HepG2 (cell line): ENCODE measurements around the gene CD80.

Source experiments
- ASH2L ChIP-seq: fragments of 300-600, 200-600 bp; sonication (generic); IDR thresholded peaks from 2 replicates; pipeline ENCODE4 v1.7.0; 2017; ENCODE audit warnings: low read depth, mild to moderate bottlenecking, moderate library complexity, mixed read lengths, low read length; ENCODE audit not compliant: insufficient read length
- CEBPB ChIP-seq: IDR thresholded peaks from 2 replicates; pipeline ENCODE4 v1.6.1; 2011; ENCODE audit warnings: low read depth, low read length, improper control_type of control experiment, borderline replicate concordance
- EZH2 ChIP-seq: conservative IDR thresholded peaks from 2 replicates; pipeline ENCODE4 v1.6.1; 2012; ENCODE audit warnings: mild to moderate bottlenecking, low read depth, low read length, moderate library complexity
- HDAC1 ChIP-seq: sonication (generic); formaldehyde crosslinking; IDR thresholded peaks from 2 replicates; pipeline ENCODE4 v1.5.1; 2020; ENCODE audit warnings: mild to moderate bottlenecking, missing genetic modification reagents
- LBX2 ChIP-seq: sonication (generic); formaldehyde crosslinking; IDR thresholded peaks from 2 replicates; pipeline ENCODE4 v1.5.0; 2020; ENCODE audit warnings: missing genetic modification reagents, mild to moderate bottlenecking, borderline replicate concordance
- NR2C2 ChIP-seq: sonication (generic); formaldehyde crosslinking; IDR thresholded peaks from 2 replicates; pipeline ENCODE4 v1.4.0; 2020; ENCODE audit warnings: missing genetic modification reagents, mild to moderate bottlenecking, moderate library complexity, borderline replicate concordance
- ZNF7 ChIP-seq: IDR thresholded peaks from 2 replicates; pipeline ENCODE4 v1.6.1; 2016; ENCODE audit warnings: missing biosample characterization, missing genetic modification reagents

GRCh38 chr3:119579366-119580066, 20.1 kb upstream of the CD80 start, which contains the start of gene ADPRH:
- TF ChIP-seq NR2C2 (CRISPR knock-in tag) (no peak), LBX2 (CRISPR knock-in tag) (no peak), CEBPB (no peak), EZH2 (no peak), HDAC1 (no peak), ZNF7 (CRISPR knock-in tag) (no peak), ASH2L (no peak)
